ENCODE results near the gene C1orf74.

C1orf74 gene

DNA sequence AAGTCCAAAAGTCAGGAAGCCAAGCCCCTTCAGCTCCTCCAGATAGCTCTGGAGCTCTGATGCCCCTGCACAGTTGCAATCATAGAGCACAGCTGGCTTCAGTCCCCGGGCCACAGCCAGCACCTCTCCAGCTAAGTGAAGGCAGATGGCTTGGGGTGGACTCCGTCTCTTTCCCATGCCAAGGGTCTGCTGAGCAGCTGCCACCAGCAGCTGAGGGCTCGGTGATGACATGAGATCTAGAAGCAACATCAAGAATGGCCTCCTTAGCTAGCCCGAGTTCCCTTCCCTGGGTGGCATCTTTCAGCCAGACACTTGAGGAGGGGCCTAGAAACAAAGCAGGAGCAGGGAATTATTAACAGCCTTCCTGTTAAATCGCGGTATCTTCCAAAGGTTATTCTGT is 973 bp downstream of the C1orf74 start:
- H3K4me3 ChIP-seq (ENCODE audit: low read depth, low read length) = peak overlapping the region; percentile 96
- DNase-seq (ENCODE audit: low read depth) = no peak
- TF ChIP-seq MAX (IDR thresholded peaks at IDR 0.05; ENCODE audit: low read depth, low read length) = no peak
- TF ChIP-seq, protein P1, sequence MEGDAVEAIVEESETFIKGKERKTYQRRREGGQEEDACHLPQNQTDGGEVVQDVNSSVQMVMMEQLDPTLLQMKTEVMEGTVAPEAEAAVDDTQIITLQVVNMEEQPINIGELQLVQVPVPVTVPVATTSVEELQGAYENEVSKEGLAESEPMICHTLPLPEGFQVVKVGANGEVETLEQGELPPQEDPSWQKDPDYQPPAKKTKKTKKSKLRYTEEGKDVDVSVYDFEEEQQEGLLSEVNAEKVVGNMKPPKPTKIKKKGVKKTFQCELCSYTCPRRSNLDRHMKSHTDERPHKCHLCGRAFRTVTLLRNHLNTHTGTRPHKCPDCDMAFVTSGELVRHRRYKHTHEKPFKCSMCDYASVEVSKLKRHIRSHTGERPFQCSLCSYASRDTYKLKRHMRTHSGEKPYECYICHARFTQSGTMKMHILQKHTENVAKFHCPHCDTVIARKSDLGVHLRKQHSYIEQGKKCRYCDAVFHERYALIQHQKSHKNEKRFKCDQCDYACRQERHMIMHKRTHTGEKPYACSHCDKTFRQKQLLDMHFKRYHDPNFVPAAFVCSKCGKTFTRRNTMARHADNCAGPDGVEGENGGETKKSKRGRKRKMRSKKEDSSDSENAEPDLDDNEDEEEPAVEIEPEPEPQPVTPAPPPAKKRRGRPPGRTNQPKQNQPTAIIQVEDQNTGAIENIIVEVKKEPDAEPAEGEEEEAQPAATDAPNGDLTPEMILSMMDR (IDR thresholded peaks at IDR 0.05; ENCODE audit: low read depth, low read length) = no peak
- no peak for TF ChIP-seq POLR2A (IDR thresholded peaks at IDR 0.05; ENCODE audit: extremely low read depth, insufficient read length)
- no peak for TF ChIP-seq MYC (IDR thresholded peaks at IDR 0.05; ENCODE audit: low read depth, low read length)

DNA sequence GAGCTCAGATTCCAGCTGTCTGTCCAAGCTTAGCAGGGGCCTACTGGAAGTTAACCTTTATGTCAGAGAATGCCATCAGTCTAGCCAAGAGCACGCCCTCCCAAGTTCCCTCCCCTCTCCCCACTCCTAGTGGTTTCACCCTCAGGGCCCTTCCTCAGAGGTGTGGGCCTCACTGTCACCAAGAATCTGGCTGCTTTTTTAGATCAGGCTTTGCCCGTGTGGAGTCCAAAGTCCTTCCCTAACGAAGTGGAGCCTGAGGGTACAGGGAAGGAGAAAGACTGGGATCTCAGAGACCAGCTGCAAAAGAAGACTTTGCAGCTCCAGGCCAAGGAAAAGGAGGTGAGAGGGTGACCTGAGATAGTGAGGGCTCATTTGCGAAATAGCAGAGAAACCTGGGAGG is 4.1 kb downstream of the C1orf74 start:
- DNase-seq (ENCODE audit: low read depth) = no peak
- H3K4me3 ChIP-seq (ENCODE audit: low read depth, low read length) = no peak overlapping the region
- TF ChIP-seq MYC (IDR thresholded peaks at IDR 0.05; ENCODE audit: low read depth, low read length) = no peak
- TF ChIP-seq POLR2A (IDR thresholded peaks at IDR 0.05; ENCODE audit: extremely low read depth, insufficient read length) = no peak
- TF ChIP-seq MAX (IDR thresholded peaks at IDR 0.05; ENCODE audit: low read depth, low read length) = no peak
- TF ChIP-seq, protein P1 (IDR thresholded peaks at IDR 0.05; ENCODE audit: low read depth, low read length) = no peak

DNA sequence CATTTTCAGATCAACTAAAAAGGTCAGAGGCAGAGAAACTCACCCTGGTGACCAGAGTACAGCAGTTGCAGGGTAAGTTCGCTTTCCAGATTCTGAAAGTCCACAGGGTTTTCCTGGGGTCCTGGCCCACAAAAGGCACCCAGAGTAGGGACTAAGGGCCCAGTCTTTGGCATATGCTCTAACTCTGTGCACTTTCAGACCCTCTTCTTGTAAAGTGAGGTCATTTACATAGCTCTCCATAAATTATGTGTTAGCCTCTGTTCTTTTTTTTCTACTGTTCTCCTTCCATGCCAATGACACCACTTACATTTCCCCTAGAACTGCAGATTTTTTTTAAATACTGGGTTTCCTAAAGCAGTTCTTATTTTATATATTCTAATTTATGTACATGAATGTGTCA is 6.3 kb downstream of the C1orf74 start:
- TF ChIP-seq, protein P1 (IDR thresholded peaks at IDR 0.05; ENCODE audit: low read depth, low read length) = no peak
- no peak for TF ChIP-seq POLR2A (IDR thresholded peaks at IDR 0.05; ENCODE audit: extremely low read depth, insufficient read length)
- no peak for TF ChIP-seq MAX (IDR thresholded peaks at IDR 0.05; ENCODE audit: low read depth, low read length)
- TF ChIP-seq MYC (IDR thresholded peaks at IDR 0.05; ENCODE audit: low read depth, low read length) = no peak
- DNase-seq (ENCODE audit: low read depth) = no peak
- H3K4me3 ChIP-seq (ENCODE audit: low read depth, low read length) = no peak overlapping the region

DNA sequence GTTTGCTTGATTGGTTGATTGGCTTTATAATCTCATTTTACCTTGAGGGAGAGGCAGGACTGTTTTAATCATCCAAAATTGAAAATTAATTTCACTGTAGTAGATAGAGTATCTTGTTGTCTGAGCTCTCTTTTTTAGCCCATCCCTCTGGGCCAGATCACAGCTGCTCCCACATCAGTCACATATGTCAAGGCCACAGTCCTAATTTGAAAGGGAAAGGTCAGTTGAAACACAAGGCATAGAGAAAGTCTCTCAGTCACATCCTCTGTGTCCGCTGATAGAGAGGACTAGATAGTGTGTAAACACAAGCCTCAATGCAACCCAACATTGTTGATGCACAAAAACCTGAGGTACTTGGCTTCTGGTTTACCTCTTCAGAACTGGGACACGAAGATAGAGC is 6.8 kb downstream of the C1orf74 start:
- no peak for DNase-seq (ENCODE audit: low read depth)
- TF ChIP-seq MYC (IDR thresholded peaks at IDR 0.05; ENCODE audit: low read depth, low read length) = no peak
- TF ChIP-seq, protein P1 (IDR thresholded peaks at IDR 0.05; ENCODE audit: low read depth, low read length) = no peak
- no peak for TF ChIP-seq MAX (IDR thresholded peaks at IDR 0.05; ENCODE audit: low read depth, low read length)
- TF ChIP-seq POLR2A (IDR thresholded peaks at IDR 0.05; ENCODE audit: extremely low read depth, insufficient read length) = no peak
- H3K4me3 ChIP-seq (ENCODE audit: low read depth, low read length) = no peak overlapping the region

DNA sequence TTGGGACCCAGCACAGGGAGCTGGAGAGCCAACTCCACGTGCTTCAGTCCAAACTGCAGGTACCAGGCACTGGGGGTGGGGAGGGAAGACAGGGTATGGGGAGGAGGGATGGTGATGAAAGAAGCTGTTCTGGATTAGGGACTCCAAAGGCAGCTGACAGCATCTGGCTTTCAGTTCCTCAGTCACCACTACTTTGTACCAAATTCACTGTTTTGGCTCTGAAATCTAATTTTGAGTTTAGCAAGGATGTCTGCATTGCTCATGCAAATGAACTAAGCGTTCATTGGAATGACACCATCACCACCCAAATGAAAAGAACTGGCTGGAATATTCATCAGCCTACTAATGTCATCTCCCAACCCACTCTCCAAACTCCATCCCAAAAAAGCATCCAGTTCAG is 8.7 kb downstream of the C1orf74 start:
- DNase-seq (ENCODE audit: low read depth) = no peak
- TF ChIP-seq, protein P1 (IDR thresholded peaks at IDR 0.05; ENCODE audit: low read depth, low read length) = no peak
- no peak for TF ChIP-seq MAX (IDR thresholded peaks at IDR 0.05; ENCODE audit: low read depth, low read length)
- no peak for TF ChIP-seq MYC (IDR thresholded peaks at IDR 0.05; ENCODE audit: low read depth, low read length)
- no peak for TF ChIP-seq POLR2A (IDR thresholded peaks at IDR 0.05; ENCODE audit: extremely low read depth, insufficient read length)
- no peak overlapping the region for H3K4me3 ChIP-seq (ENCODE audit: low read depth, low read length)

DNA sequence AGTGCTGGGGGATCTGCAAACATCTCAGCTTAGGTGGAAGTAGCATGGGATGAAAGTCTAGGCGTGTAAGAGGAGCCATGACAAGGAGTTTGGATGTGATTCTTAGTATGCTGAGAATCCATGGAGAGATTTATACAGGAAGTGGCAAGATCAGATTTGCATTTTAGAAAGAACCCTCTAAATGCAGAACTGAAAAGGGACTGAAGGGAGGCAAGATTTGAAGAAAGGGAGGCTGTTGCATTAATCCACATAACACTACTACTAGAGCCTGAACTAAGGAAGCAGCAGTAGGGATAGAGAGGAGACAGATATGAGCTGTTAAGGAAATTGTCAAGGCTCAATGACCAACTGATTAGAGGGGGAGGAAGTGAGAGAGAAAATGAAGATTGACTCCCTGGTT is 9.8 kb downstream of the C1orf74 start:
- H3K4me3 ChIP-seq (ENCODE audit: low read depth, low read length) = no peak overlapping the region
- TF ChIP-seq, protein P1 (IDR thresholded peaks at IDR 0.05; ENCODE audit: low read depth, low read length) = no peak
- TF ChIP-seq MYC (IDR thresholded peaks at IDR 0.05; ENCODE audit: low read depth, low read length) (no peak), POLR2A (IDR thresholded peaks at IDR 0.05; ENCODE audit: extremely low read depth, insufficient read length) (no peak), MAX (IDR thresholded peaks at IDR 0.05; ENCODE audit: low read depth, low read length) (no peak)
- DNase-seq (ENCODE audit: low read depth) = no peak
